Testis (tissue), 2 donors: ENCODE data around the gene MRGPRD.

ENCODE experiments used
- CTCF ChIP-seq, 3 experiments: fragments of 450-650 bp in 2 of 3; fragments of 200-600 bp in 1 of 3; sonication (generic) in 1 of 3; IDR thresholded peaks; one replicate each; pipeline ENCODE4 v1.5.1; 2016 to 2019; ENCODE audit warnings: antibody characterized with exemption in 3 of 3, mild to moderate bottlenecking in 2 of 3, moderate library complexity in 1 of 3
- POLR2A ChIP-seq: fragments of 450-650 bp; IDR thresholded peaks from one replicate; pipeline ENCODE4 v1.6.1; 2017; ENCODE audit warnings: antibody characterized with exemption, mild to moderate bottlenecking, moderate library complexity

GRCh38 chr11:69027704-69028372, 47.1 kb upstream of the MRGPRD start:
- TF ChIP-seq CTCF (IDR thresholded peaks at IDR 0.05) (no peak), POLR2A (no peak)
